OCI-LY1 (cell line): ENCODE results near the gene ADGRV1.
"Not testable (repeated sequence)": the region's sequence is repeated elsewhere in the genome, so short reads cannot be mapped to it uniquely, and the experiment has no call there.

Experiments used
- EZH2 ChIP-seq: fragments of 200-600 bp; sonication (generic), shearing (Covaris generic); IDR thresholded peaks from 2 replicates; pipeline ENCODE4 v1.8.0; 2017; ENCODE audit warnings: borderline replicate concordance, mixed run types, mild to moderate bottlenecking, antibody characterized with exemption, low read length, moderate library complexity, mixed read lengths
- TF ChIP-seq, protein P1 (sequence below): fragments of 200-600 bp; sonication (generic), shearing (Covaris generic); IDR thresholded peaks from 2 replicates; pipeline ENCODE4 v1.5.1; 2017; ENCODE audit warnings: mild to moderate bottlenecking, antibody characterized with exemption, low read length, moderate library complexity, mixed read lengths

DNA sequence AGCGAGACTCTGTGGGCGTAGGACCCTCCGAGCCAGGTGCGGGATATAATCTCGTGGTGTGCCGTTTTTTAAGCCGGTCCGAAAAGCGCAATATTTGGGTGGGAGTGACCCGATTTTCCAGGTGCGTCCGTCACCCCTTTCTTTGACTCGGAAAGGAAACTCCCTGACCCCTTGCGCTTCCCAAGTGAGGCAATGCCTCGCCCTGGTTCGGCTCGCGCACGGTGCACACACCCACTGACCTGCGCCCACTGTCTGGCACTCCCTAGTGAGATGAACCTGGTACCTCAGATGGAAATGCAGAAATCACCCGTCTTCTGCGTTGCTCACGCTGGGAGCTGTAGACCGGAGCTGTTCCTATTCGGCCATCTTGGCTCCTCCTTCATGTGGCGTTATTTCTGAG is 263.5 kb downstream of the ADGRV1 start:
- TF ChIP-seq, protein P1, sequence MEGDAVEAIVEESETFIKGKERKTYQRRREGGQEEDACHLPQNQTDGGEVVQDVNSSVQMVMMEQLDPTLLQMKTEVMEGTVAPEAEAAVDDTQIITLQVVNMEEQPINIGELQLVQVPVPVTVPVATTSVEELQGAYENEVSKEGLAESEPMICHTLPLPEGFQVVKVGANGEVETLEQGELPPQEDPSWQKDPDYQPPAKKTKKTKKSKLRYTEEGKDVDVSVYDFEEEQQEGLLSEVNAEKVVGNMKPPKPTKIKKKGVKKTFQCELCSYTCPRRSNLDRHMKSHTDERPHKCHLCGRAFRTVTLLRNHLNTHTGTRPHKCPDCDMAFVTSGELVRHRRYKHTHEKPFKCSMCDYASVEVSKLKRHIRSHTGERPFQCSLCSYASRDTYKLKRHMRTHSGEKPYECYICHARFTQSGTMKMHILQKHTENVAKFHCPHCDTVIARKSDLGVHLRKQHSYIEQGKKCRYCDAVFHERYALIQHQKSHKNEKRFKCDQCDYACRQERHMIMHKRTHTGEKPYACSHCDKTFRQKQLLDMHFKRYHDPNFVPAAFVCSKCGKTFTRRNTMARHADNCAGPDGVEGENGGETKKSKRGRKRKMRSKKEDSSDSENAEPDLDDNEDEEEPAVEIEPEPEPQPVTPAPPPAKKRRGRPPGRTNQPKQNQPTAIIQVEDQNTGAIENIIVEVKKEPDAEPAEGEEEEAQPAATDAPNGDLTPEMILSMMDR = not testable (repeated sequence)
- not testable (repeated sequence) for TF ChIP-seq EZH2
